Measurements from ENCODE around the gene LYZL6. TPM values are rescaled to one million over a fixed set of nuclear protein-coding genes. Genes with fewer than 3 reads are reported as not detected.

LYZL6 gene
- total RNA-seq, 4 donors from 2014 or later = not detected

DNA sequence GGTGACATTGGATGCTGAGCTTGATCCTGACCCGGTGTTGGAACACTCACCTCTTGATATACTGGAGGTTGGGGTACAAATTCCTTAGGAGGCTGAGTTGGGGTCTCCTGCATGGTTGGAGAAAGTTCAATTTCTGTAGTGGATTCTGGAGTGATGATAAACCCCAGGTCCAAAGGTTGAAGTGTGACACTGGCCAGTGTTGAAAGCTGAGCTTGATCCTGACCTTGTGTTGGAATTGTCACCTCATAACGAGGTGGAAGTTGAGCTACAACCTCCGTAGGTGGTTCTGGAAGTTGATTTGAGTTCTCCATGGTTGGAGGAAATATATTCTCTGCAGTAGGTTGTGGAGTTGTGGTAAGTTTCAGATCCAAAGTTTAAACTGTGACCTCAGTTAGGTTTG lies 34.1 kb downstream of the LYZL6 start:
- Histone ChIP-seq H3K4me1 (no peaks in the 10 kb centered on the region), H3K4me3 (no peak overlapping the region), H3K9me3 (no peaks in the 10 kb centered on the region), H3K27ac (no peak overlapping the region), H3K27me3 (no peaks in the 10 kb centered on the region), H3K36me3 (no peaks in the 10 kb centered on the region)
- TF ChIP-seq, protein P1, sequence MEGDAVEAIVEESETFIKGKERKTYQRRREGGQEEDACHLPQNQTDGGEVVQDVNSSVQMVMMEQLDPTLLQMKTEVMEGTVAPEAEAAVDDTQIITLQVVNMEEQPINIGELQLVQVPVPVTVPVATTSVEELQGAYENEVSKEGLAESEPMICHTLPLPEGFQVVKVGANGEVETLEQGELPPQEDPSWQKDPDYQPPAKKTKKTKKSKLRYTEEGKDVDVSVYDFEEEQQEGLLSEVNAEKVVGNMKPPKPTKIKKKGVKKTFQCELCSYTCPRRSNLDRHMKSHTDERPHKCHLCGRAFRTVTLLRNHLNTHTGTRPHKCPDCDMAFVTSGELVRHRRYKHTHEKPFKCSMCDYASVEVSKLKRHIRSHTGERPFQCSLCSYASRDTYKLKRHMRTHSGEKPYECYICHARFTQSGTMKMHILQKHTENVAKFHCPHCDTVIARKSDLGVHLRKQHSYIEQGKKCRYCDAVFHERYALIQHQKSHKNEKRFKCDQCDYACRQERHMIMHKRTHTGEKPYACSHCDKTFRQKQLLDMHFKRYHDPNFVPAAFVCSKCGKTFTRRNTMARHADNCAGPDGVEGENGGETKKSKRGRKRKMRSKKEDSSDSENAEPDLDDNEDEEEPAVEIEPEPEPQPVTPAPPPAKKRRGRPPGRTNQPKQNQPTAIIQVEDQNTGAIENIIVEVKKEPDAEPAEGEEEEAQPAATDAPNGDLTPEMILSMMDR (IDR thresholded peaks at IDR 0.05) = no peak
- TF ChIP-seq EP300 (IDR thresholded peaks at IDR 0.05) (no peak), POLR2A (IDR thresholded peaks at IDR 0.05) (no peak)
- no peak for DNase-seq (ENCODE audit: low spot score in 2 of 2)
- 83% methylated on average over 3 of the region's 3 CpGs for WGBS, 2 donors

DNA sequence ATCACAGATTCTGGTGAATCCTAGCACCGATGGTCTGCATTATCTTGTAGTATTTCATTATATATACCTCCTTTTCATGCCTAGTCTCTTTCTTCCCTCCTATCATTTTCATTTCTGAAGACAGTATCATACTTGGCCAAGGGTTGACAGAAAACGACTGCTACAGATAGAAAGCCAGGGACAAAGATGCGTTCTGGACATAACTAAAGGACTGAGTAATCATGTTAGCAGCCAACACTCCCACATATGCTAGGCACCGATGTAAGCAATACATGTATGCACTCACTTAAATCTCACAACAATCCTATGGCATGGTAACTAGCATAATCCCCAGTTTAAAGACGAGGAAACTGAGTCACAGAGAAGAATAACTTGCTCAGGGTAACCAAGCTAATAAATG lies 35.8 kb downstream of the LYZL6 start:
- TF ChIP-seq, protein P1 (IDR thresholded peaks at IDR 0.05) = no peak
- TF ChIP-seq POLR2A (IDR thresholded peaks at IDR 0.05) (no peak), EP300 (IDR thresholded peaks at IDR 0.05) (no peak)
- 78 to 81% methylated on average over 5 of the region's 5 CpGs for WGBS, 2 donors

DNA sequence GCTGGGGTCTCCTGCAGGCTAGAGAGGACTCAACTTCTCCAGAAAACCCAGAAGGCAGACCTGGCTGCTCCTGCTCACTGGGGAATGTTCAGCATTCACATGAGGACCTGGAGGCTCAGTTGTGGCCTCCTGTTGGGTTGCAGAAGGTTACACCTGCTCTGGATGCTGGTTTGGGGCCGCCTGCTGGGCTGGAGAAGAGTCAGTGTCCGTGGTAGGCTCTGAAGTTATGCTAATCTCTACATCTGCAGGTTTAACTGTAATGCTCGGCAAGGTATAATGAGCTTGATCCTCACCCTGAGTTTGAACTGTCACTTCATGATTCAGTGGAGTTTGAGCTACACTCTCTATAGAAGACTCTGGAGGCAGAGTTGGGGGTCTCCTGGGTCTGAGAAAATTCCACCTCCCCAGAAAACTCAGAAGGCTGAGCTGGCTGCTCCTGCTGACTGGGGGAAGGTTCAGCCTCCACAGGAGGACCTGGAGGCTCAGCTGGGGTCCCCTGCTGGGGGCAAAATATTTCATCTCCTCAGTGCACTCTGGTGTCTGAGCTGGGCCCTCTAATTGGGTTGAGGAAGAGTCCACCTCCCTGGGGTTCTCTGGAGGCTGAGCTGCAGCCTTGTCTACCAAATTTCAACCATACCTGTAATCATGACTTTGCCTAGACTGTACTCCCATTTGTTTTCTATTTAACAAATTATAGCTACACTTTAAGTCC lies 36.4 kb downstream of the LYZL6 start:
- no peak for DNase-seq (ENCODE audit: low spot score in 2 of 2)
- 62 to 71% methylated on average over 2 to 3 of the region's 3 CpGs for WGBS, 2 donors
- Histone ChIP-seq H3K27ac (no peak overlapping the region), H3K4me3 (no peak overlapping the region), H3K36me3 (no peaks in the 10 kb centered on the region), H3K27me3 (no peaks in the 10 kb centered on the region), H3K9me3 (no peaks in the 10 kb centered on the region), H3K4me1 (no peaks in the 10 kb centered on the region)
- TF ChIP-seq POLR2A (IDR thresholded peaks at IDR 0.05) (no peak), EP300 (IDR thresholded peaks at IDR 0.05) (no peak)
- TF ChIP-seq, protein P1 (IDR thresholded peaks at IDR 0.05) = no peak

More for the DNA sequence above, 35.8 kb downstream of the LYZL6 start:
- H3K4me1 ChIP-seq = no peaks in the 10 kb centered on the region
- H3K4me3 ChIP-seq = no peak overlapping the region
- H3K27ac ChIP-seq = no peak overlapping the region
- H3K27me3 ChIP-seq = no peaks in the 10 kb centered on the region
- no peaks in the 10 kb centered on the region for H3K9me3 ChIP-seq
- no peaks in the 10 kb centered on the region for H3K36me3 ChIP-seq
- no peak for DNase-seq (ENCODE audit: low spot score in 2 of 2)

DNA sequence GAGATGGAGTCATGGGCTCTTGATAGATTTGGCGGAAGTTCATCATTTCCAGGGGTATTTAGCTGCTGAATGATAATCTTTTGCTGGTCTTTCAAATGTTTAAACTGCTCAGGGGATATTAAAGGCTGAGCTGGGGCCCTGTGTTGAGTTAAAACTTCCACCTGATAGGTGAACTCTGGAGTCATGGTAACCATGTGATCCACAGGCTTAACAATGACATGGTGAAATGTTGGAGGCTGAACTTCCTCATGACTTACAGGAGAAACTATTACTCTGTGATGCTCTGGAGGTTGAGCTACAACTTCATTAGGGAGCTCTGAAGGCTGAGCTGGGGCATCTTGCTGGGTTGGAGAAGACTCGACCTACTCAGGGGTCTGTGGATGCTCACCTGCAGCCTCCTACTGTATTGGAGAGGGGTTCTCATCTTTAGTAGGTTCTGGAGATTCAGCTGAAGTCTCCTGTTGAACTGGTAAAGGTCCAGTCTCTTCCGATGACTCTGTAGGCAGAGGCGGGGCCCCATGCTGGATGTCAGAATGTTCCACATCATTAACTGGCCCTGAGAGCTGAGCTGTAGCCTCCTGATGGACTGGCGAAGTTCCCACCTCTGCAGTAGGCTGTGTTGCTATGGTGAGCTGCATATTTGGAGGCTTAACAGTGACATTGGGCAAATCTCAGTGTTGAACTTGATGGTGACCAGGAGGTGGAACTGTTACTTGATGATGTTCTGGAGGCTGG lies 37.2 kb downstream of the LYZL6 start:
- no peaks in the 10 kb centered on the region for H3K9me3 ChIP-seq
- no peak overlapping the region for H3K27ac ChIP-seq
- H3K4me1 ChIP-seq = no peaks in the 10 kb centered on the region
- no peak overlapping the region for H3K4me3 ChIP-seq
- no peak for DNase-seq (ENCODE audit: low spot score in 2 of 2)
- WGBS, 2 donors = 88 to 91% methylated on average over 5 of the region's 5 CpGs
- H3K36me3 ChIP-seq = no peaks in the 10 kb centered on the region
- no peak for TF ChIP-seq POLR2A (IDR thresholded peaks at IDR 0.05)
- no peak for TF ChIP-seq EP300 (IDR thresholded peaks at IDR 0.05)
- TF ChIP-seq, protein P1 (IDR thresholded peaks at IDR 0.05) = no peak
- no peaks in the 10 kb centered on the region for H3K27me3 ChIP-seq

DNA sequence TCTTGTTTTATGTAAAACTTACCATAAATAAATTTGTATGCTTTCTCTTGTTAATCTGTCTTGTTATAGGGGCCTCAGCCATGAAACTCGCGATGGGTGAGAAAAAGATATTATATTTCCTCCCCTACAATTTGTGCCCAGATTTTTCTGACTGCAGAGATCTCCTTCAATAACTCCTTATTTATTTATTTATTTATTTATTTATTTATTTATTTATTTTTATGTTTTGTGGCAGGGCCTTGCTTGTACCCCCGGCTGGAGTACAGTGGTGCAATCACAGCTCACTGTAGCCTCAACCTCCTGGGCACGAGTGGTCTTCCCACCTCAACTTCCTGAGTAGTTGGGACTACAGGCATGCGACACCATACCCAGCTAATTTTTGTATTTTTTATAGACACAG lies 40.1 kb downstream of the LYZL6 start:
- no peaks in the 10 kb centered on the region for H3K4me1 ChIP-seq
- DNase-seq (ENCODE audit: low spot score in 2 of 2) = no peak
- H3K9me3 ChIP-seq = no peaks in the 10 kb centered on the region
- no peaks in the 10 kb centered on the region for H3K27me3 ChIP-seq
- no peak overlapping the region for H3K27ac ChIP-seq
- 92 to 94% methylated on average over 5 of the region's 5 CpGs for WGBS, 2 donors
- H3K36me3 ChIP-seq = no peaks in the 10 kb centered on the region
- H3K4me3 ChIP-seq = no peak overlapping the region
- TF ChIP-seq, protein P1 (IDR thresholded peaks at IDR 0.05) = no peak
- TF ChIP-seq EP300 (IDR thresholded peaks at IDR 0.05) = no peak
- TF ChIP-seq POLR2A (IDR thresholded peaks at IDR 0.05) = no peak

Data from tibial nerve (tissue), 4 donors.